Measurements from ENCODE around the gene ATP5PO. TPM values are rescaled to one million over a fixed set of nuclear protein-coding genes. Genes with fewer than 3 reads are reported as not detected.

The ATP5PO gene
- total RNA-seq, 6 experiments from 2014 or later = 87.3 to 191 (median 98.7) TPM

GRCh38 chr21:33940881-33941245 is 25.3 kb upstream of the ATP5PO start:
- H3K27ac ChIP-seq = no peak overlapping the region
- no peaks in the 10 kb centered on the region for H3K4me1 ChIP-seq
- no peaks in the 10 kb centered on the region for H3K27me3 ChIP-seq
- no peak for ATAC-seq
- no peaks in the 10 kb centered on the region for H3K9me3 ChIP-seq
- no peak overlapping the region for H3K4me3 ChIP-seq
- DNase-seq = no peak
- H3K36me3 ChIP-seq = no peaks in the 10 kb centered on the region
- 78% methylated on average over 5 of the region's 5 CpGs for WGBS (ENCODE audit: insufficient coverage, low coverage, low lambda C conversion rate, missing lambda C conversion rate)
- TF ChIP-seq POLR2A (IDR thresholded peaks at IDR 0.05) = no peak
- TF ChIP-seq CTCF (IDR thresholded peaks at IDR 0.05) = no peak
- intact Hi-C loops (cut with DNase I) = no loop called here

GRCh38 chr21:33940164-33940880 is 24.7 kb upstream of the ATP5PO start:
- DNase-seq = no peak

GRCh38 chr21:33939226-33939625 is 23.6 kb upstream of the ATP5PO start:
- Histone ChIP-seq H3K36me3 (no peaks in the 10 kb centered on the region), H3K27ac (no peak overlapping the region), H3K4me3 (no peak overlapping the region), H3K9me3 (no peaks in the 10 kb centered on the region), H3K27me3 (no peaks in the 10 kb centered on the region), H3K4me1 (no peaks in the 10 kb centered on the region)
- intact Hi-C loops (cut with DNase I) = no loop called here
- WGBS (ENCODE audit: insufficient coverage, low coverage, low lambda C conversion rate, missing lambda C conversion rate) = 90% methylated on average over 3 of the region's 3 CpGs
- DNase-seq = no peak
- TF ChIP-seq POLR2A (IDR thresholded peaks at IDR 0.05) = no peak
- no peak for TF ChIP-seq CTCF (IDR thresholded peaks at IDR 0.05)
- no peak for ATAC-seq

More at GRCh38 chr21:33940164-33940880, 24.7 kb upstream of the ATP5PO start:
- peak in 1 of 4 donors; percentile 22 for ATAC-seq
- Histone ChIP-seq H3K9me3 (no peaks in the 10 kb centered on the region), H3K27ac (no peak overlapping the region), H3K4me1 (no peaks in the 10 kb centered on the region), H3K4me3 (no peak overlapping the region), H3K36me3 (no peaks in the 10 kb centered on the region), H3K27me3 (no peaks in the 10 kb centered on the region)
- WGBS (ENCODE audit: insufficient coverage, low coverage, low lambda C conversion rate, missing lambda C conversion rate) = 71% methylated on average over 12 of the region's 15 CpGs
- intact Hi-C loops (cut with DNase I) = no loop called here
- TF ChIP-seq CTCF (IDR thresholded peaks at IDR 0.05) = no peak
- TF ChIP-seq POLR2A (IDR thresholded peaks at IDR 0.05) = no peak

- 71% methylated on average over 3 of the region's 3 CpGs for WGBS (ENCODE audit: insufficient coverage, low coverage, low lambda C conversion rate, missing lambda C conversion rate)
- Histone ChIP-seq H3K4me3 (no peak overlapping the region), H3K27me3 (no peaks in the 10 kb centered on the region), H3K9me3 (no peaks in the 10 kb centered on the region), H3K36me3 (no peaks in the 10 kb centered on the region), H3K27ac (no peak overlapping the region), H3K4me1 (no peaks in the 10 kb centered on the region)
- no peak for DNase-seq
- TF ChIP-seq CTCF (IDR thresholded peaks at IDR 0.05) (no peak), POLR2A (IDR thresholded peaks at IDR 0.05) (no peak)
- no peak for ATAC-seq
- intact Hi-C loops (cut with DNase I) = no loop called here
Measured at GRCh38 chr21:33938381-33938780, 22.8 kb upstream of the ATP5PO start.
